HAP-1 (cell line): Measurements from ENCODE around the gene BRD9.
"Not testable (repeated sequence)": the region's sequence is repeated elsewhere in the genome, so short reads cannot be mapped to it uniquely, and the experiment has no call there.

Experiments used
- DNase-seq, 2 experiments: peaks; one replicate each; pipeline ENCODE4 v3.0.0-alpha.2; 2016 to 2020; ENCODE audit warnings: low spot score in 2 of 2
- H3K27me3 ChIP-seq: fragments of 250-450 bp; sonication (Bioruptor Pico); 2 replicates; pipeline ENCODE4 v1.5.1; 2020; ENCODE audit warnings: low read depth, mild to moderate bottlenecking, moderate library complexity
- H3K36me3 ChIP-seq: fragments of 250-450 bp; sonication (Bioruptor Pico); replicated peaks from 2 replicates; pipeline ENCODE4 v1.5.1; 2020; ENCODE audit warnings: mild to moderate bottlenecking
- H3K4me1 ChIP-seq: fragments of 250-450 bp; sonication (Bioruptor Pico); 2 replicates; pipeline ENCODE4 v1.5.1; 2020; ENCODE audit warnings: mild to moderate bottlenecking
- H3K4me3 ChIP-seq: fragments of 250-450 bp; sonication (Bioruptor Pico); 2 replicates; pipeline ENCODE4 v1.5.1; 2020; ENCODE audit warnings: mild to moderate bottlenecking, moderate library complexity
- H3K9me3 ChIP-seq: fragments of 250-450 bp; sonication (Bioruptor Pico); 2 replicates; pipeline ENCODE4 v1.5.1; 2020; ENCODE audit warnings: mild to moderate bottlenecking, moderate library complexity
- in situ Hi-C: fragments of 300-500 bp; cut with MboI; formaldehyde crosslinking; loops from 3 replicates; pipeline ENCODE4 v1.14.3; 2020; ENCODE audit warnings: low sequenced_read_pairs, inconsistent platforms, mixed read lengths

BRD9 gene

DNA sequence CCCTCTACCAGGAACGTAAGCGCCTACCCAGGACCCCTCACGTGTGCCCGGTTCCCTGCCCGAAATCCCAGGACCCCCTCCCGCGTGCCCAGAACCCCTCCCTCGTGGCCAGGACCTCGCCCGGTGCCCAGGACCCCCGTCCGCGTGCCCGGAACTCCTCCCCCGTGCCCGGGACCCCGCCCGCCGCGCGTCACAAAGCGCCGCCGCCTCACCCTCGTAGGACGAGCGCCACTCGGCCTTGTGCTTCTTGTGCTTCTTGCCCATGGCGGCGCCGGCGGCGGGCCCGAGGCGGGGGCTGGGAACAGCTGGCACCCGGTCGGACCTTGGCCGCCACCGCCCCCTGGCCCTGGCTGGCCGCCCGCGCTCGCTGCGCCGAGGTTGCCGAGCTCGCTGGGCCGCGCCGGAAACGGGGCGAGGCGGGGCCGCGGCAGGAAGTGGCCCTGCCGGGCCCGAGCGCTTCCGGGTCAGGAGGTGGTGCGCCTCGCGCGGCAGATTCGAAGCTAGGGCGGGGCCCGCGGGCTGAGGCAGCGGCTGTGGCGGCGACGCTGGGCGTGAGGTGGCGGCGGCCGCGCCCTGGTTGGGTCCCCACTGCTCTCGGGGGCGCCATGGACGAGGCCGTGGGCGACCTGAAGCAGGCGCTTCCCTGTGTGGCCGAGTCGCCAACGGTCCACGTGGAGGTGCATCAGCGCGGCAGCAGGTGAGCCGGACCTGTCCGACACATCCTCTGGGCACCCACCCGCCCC lies at the start of gene BRD9, which contains the start of gene TRIP13:
Gene BRD9, minus strand, starts transcription at position 408 of the 743 bp plus-strand sequence. Its CDS starts 144 bp downstream, at position 264.
Gene TRIP13, plus strand, starts transcription at position 491 of the 743 bp plus-strand sequence. Its CDS starts 115 bp downstream, at position 606.
- no peaks in the 10 kb centered on the region for H3K27me3 ChIP-seq
- H3K9me3 ChIP-seq, result no peaks in the 10 kb centered on the region
- H3K4me3 ChIP-seq, result peak within 1 kb of the TSS; percentile 80
- in situ Hi-C loops, result loop anchor here (10.0 kb wide), 1 partner anchor 218 kb away; no protein-coding TSS in a partner anchor
- peaks cover 74% of the 10 kb centered on the region for H3K36me3 ChIP-seq
- H3K4me1 ChIP-seq, result peaks cover 7% of the 10 kb centered on the region
- DNase-seq, result peak; percentile 74 to 89

DNA sequence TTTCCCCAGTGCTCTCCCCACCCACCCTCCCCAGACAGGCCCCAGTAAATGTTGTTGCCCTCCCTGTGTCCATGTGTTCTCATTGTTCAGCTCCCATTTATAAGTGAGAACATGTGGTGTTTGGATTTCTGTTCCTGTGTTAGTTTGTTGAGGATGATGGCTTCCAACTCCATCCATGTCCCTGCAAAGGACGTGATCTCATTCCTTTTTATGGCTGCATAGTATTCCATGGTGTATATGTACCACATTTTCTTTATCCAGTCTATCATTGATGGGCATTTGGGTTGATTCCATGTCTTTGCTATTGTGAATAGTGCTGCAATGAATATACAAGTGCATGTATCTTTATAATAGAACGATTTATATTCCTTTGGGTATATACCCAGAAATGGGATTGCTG lies 48.1 kb upstream of the BRD9 start:
- H3K9me3 ChIP-seq, H3K4me3 ChIP-seq, H3K36me3 ChIP-seq, DNase-seq, H3K4me1 ChIP-seq: not testable (repeated sequence)
- in situ Hi-C loops, result loop anchor here (25.0 kb wide), 2 partner anchors 222 to 697 kb away; no protein-coding TSS in a partner anchor
- peaks cover 12% of the 10 kb centered on the region for H3K27me3 ChIP-seq

DNA sequence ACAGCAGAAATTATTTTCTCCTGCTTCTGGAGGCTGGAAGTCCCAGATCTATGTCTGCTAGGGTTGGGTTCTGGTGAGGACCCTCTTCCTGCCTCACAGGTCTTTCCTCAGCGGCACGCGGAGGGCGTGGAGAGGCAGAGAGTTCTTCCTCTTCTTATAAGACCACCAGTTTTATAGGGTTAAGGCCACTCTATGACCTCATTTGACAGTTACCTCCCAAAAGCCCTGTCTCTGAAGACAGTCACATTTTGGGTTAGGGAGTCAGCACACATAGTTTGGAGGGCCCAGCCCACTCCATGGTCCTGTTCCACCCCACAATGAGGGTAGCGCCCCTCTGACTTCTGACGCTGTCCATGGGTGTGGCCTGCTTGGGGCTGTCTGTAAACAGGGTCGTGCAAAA lies 46.8 kb upstream of the BRD9 start:
- no peaks in the 10 kb centered on the region for H3K4me1 ChIP-seq
- peaks cover 11% of the 10 kb centered on the region for H3K27me3 ChIP-seq
- in situ Hi-C loops, result loop anchor here (25.0 kb wide), 2 partner anchors 223 to 698 kb away; no protein-coding TSS in a partner anchor
- H3K9me3 ChIP-seq, result no peaks in the 10 kb centered on the region; the same call in 1 of the 2 replicates
- H3K4me3 ChIP-seq, result no peak overlapping the region
- no peaks in the 10 kb centered on the region for H3K36me3 ChIP-seq
- no peak for DNase-seq

DNA sequence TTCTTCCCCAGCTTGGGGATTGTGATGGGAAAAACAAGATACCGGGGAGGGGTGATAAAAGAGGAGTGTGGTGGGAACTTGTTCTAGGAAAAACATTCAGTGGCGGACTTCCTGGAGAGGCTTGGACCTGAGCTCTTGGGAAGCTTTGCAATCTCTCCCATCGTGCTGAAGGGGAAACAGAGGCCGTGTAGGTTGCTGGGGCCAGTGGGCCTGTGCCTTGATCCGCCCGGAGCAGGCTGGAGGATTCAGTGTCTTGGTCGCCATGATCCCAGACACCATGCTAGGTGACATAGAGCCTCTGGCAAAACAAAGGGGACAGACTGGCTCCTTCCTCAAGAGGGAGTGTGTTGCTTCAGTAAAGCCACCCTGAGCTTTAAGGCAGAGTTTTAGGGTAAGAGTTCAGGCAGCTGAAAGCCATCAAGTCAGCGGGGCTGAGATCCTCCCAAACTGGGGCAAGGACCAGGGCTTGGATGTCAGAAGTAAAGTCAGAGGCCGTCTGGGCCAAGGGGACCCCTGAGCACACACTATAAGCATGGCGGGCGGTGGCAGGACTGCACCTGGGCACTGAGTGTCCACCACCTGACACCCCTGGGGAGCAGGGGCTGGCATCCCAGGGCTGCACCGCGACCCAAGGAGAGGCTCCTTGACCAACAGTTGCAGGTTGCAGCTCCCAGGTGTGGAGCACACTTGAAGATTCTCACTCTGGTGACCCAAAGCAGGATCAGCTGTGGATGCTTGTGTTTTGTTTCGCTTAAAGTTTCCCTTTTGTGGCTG lies 44.7 kb upstream of the BRD9 start:
- no peak for DNase-seq
- in situ Hi-C loops, result loop anchor here (25.0 kb wide), 2 partner anchors 225 to 700 kb away; no protein-coding TSS in a partner anchor
- Histone ChIP-seq H3K27me3 (peaks cover 6% of the 10 kb centered on the region; the same call in 1 of the 2 replicates), H3K4me3 (no peak overlapping the region), H3K4me1 (no peaks in the 10 kb centered on the region), H3K36me3 (no peaks in the 10 kb centered on the region), H3K9me3 (no peaks in the 10 kb centered on the region; the same call in 1 of the 2 replicates)

DNA sequence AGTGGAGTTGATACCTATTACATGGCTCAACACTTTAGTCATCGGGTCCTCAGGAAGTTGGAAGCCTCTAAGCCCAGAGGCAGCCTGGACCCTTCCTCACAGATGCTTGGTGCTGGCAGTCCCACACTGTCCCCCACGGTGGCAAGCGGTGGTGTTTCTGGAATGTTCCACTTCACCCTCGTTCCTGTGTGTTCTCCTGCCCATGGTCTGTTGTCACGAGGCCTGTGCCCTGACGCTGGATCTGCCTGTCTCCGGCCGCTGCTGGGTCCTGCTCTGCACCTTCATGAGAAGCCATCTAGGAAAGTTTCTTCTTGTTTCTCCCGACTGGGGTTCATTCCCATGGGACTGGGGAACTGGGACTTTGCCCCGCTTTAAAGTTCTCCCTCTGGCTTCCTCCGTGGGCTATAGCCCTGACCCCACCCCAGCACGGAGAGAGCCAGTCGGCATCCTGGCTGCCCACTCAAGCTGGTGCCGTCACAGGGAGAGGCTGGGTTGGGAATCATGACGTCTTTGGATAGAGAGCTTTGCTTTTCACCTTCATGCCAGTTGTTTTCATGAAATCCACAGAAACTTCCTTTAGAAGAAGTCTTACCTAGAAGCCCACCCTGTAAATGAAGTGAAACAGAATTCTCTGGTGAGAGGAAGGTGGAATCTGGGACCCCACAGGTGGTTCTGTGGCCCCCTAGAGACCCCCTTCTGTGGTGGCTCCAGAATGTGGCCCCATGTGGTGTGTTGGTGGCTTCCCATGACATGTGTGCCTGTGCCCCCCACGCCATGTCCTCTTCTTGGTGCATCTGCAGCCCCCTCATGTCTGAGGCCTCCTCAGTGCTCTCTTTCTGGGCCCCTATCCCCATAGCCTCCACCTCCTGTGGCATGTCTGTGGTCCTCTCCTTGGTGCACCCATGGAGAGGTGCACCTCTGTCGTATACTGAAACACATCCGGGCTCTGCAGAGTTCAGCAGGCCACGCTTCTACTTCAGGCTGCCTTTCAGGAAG lies 43.8 kb upstream of the BRD9 start:
- DNase-seq, result no peak
- H3K4me1 ChIP-seq, result no peaks in the 10 kb centered on the region
- H3K9me3 ChIP-seq, result no peaks in the 10 kb centered on the region; the same call in 1 of the 2 replicates
- no peaks in the 10 kb centered on the region for H3K36me3 ChIP-seq
- H3K4me3 ChIP-seq, result no peak overlapping the region
- H3K27me3 ChIP-seq, result peaks cover 1% of the 10 kb centered on the region; the same call in 1 of the 2 replicates
- in situ Hi-C loops, result loop anchor here (25.0 kb wide), 2 partner anchors 226 to 701 kb away; no protein-coding TSS in a partner anchor

DNA sequence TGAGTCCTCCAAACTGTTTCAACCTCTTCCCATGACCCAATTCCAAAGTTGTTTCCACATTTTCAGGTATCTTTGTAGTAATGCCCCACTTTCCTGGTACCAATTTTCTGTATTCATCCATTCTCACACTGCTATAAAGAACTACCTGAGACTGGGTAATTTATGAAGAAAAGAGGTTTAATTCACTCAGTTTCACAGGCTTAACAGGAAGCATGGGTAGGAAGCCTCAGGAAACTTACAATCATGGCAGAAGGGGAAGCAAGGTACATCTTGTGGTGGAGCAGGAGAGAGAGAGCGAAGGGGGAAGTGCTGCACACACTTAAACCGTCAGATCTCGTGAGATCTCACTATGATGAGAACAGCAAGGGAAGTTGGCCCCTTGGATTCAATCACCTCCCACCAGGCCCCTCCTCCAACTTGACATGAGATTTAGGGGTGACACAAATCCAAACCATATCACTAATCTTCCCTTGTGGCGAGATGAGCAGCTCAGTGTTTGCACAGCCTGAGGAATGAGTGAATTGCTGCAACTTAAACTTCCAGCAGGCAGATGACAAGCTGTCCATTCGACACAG lies 43.0 kb upstream of the BRD9 start:
- Histone ChIP-seq H3K27me3 (no peaks in the 10 kb centered on the region), H3K4me1 (no peaks in the 10 kb centered on the region), H3K36me3 (no peaks in the 10 kb centered on the region), H3K9me3 (no peaks in the 10 kb centered on the region; the same call in 1 of the 2 replicates), H3K4me3 (no peak overlapping the region)
- DNase-seq, result no peak
- in situ Hi-C loops, result loop anchor here (25.0 kb wide), 2 partner anchors 227 to 702 kb away; no protein-coding TSS in a partner anchor

DNA sequence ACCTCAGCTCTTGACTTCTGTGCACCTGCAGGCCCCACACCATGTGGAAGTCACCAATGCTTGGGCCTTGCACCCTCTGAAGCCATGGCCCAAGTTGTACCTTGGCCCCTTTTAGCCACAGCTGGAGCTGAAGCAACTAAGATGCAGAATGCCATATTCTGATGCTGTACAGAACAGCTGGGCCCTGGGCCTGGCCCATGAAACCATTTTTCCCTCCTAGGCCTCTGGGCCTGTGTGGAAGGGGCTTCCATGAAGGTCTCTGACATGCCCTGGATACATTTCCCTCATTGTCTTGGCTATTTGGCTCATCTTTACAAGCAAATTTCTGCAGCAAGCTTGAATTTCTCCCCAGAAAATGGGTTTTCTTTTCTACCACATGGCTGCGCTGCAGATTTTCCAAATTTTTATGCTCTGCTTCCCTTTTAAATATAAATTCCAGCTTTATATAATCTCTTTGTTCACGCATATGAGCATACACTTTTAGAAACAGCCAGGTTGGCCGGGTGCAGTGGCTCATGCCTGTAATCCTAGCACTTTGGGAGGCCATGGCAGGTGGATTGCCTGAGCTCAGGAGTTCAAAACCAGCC lies 41.9 kb upstream of the BRD9 start:
- not testable (repeated sequence) for H3K4me3 ChIP-seq, H3K36me3 ChIP-seq, H3K27me3 ChIP-seq, H3K9me3 ChIP-seq, DNase-seq, H3K4me1 ChIP-seq
- in situ Hi-C loops, result loop anchor here (25.0 kb wide), 2 partner anchors 228 to 703 kb away; no protein-coding TSS in a partner anchor

DNA sequence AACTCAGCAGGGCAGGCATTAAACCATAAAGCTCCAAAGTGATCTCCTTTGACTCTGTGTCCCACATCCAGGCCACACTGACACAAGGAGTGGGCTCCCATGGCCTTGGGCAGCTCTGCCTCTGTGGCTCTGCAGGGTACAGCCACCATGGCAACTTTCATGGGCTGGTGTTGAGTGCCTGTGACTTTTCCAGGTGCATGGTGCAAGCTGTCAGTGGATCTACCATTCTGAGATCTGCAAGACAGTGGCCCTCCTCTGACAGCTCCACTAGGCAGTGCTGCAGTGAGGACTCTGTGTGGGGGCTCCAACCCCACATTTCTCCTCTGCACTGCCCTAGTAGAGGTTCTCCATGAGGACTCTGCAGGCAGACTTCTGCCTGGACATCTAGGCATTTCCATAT lies 41.4 kb upstream of the BRD9 start:
- not testable (repeated sequence) for H3K9me3 ChIP-seq, DNase-seq, H3K4me1 ChIP-seq, H3K36me3 ChIP-seq, H3K4me3 ChIP-seq, H3K27me3 ChIP-seq
- in situ Hi-C loops, result loop anchor here (25.0 kb wide), 2 partner anchors 228 to 703 kb away; no protein-coding TSS in a partner anchor

DNA sequence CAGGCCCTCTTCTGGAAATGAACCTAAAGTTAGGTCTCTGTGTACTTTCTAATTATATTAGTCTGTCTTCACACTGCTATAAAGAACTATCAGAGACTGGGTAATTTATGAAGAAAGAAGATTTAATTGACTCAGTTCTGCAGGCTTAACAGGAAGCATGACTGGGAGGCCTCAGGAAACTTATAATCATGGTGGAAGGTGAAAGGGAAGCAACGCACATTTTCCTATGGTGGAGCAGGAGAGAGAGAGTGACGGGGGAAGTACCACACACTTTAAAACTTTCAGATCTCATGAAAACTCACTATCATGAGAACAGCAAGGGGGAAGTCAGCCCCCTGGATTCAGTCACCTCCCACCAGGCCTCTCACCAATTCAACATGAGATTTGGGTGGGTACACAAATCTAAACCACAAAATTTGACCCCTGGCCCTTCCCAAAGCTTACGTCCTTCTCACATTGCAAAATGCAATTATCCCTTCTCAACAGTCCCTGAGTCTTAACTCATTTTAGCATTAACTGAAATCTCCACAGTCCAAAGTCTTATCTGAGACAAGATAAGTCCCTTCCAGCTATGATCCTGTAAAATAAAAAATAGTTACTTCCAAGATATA lies 40.8 kb upstream of the BRD9 start:
- Histone ChIP-seq H3K4me3 (no peak overlapping the region), H3K27me3 (no peaks in the 10 kb centered on the region), H3K9me3 (no peaks in the 10 kb centered on the region; the same call in 1 of the 2 replicates), H3K4me1 (no peaks in the 10 kb centered on the region), H3K36me3 (no peaks in the 10 kb centered on the region)
- no peak for DNase-seq
- in situ Hi-C loops, result loop anchor here (25.0 kb wide), 2 partner anchors 229 to 704 kb away; no protein-coding TSS in a partner anchor

DNA sequence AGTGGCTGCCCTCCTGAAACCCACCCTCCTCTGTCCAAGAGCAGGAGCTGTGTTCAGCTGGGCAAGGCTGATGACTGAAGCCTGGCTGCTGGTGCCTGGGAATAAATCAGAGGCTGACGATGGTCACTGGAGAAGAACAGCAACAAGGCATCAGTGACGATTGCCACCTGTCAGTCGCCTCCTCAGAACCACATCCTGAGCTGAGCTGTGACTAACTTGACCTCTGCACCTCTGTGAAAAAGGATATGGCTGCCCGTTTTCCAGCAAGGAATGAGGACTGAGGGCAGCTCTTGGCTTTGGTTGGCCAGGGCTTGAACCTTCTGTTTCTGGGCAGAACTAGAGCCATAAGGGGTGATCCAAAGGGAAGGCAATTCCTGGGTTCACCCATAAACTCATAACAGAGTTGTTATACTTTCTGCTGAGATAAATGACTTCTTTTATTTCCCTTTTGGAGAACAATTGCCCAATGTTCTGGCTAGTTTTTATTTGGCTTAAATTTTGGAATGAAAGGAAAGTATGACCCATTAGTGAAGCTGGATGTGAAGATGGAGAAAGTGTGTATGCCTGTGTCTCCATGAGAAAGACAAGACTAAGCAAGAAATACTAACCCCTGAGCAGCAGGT lies 40.1 kb upstream of the BRD9 start:
- DNase-seq, result no peak
- Histone ChIP-seq H3K27me3 (no peaks in the 10 kb centered on the region), H3K4me3 (no peak overlapping the region), H3K36me3 (no peaks in the 10 kb centered on the region), H3K9me3 (no peaks in the 10 kb centered on the region; the same call in 1 of the 2 replicates), H3K4me1 (no peaks in the 10 kb centered on the region)
- in situ Hi-C loops, result loop anchor here (25.0 kb wide), 2 partner anchors 230 to 705 kb away; no protein-coding TSS in a partner anchor

DNA sequence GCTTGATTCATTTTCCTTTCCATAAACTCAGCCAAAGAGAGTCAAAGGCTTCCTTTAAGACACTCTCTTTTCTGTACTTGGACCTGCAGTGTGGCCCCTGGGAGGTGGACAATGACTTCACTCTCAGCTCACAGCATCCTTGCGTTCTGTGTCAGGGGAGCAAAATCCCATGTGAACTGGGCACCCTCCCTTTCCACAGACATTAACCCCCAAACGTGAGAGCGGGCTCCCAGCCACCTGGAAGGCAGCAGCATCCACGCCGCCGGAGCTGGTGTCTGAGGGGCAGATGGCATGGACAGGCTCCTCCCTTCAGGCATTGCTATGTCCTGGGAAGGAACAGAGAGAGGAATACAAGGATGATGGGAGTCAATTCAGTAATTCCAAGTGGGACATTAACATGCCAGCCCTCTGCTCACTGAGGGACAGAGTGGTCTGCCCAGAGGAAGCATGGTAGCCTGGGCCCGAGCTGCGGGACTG lies 39.6 kb upstream of the BRD9 start:
- no peaks in the 10 kb centered on the region for H3K4me1 ChIP-seq
- in situ Hi-C loops, result loop anchor here (25.0 kb wide), 2 partner anchors 230 to 705 kb away; no protein-coding TSS in a partner anchor
- no peak overlapping the region for H3K4me3 ChIP-seq
- no peaks in the 10 kb centered on the region for H3K36me3 ChIP-seq
- no peak for DNase-seq
- no peaks in the 10 kb centered on the region; the same call in 1 of the 2 replicates for H3K9me3 ChIP-seq
- H3K27me3 ChIP-seq, result no peaks in the 10 kb centered on the region
